ENCODE results near the gene PXT1.

Gene PXT1

GRCh38 chr6:36352477-36353157 is 90.0 kb downstream of the PXT1 start:
- no peak overlapping the region for H3K27ac ChIP-seq
- no peak overlapping the region for H3K4me3 ChIP-seq

DNA sequence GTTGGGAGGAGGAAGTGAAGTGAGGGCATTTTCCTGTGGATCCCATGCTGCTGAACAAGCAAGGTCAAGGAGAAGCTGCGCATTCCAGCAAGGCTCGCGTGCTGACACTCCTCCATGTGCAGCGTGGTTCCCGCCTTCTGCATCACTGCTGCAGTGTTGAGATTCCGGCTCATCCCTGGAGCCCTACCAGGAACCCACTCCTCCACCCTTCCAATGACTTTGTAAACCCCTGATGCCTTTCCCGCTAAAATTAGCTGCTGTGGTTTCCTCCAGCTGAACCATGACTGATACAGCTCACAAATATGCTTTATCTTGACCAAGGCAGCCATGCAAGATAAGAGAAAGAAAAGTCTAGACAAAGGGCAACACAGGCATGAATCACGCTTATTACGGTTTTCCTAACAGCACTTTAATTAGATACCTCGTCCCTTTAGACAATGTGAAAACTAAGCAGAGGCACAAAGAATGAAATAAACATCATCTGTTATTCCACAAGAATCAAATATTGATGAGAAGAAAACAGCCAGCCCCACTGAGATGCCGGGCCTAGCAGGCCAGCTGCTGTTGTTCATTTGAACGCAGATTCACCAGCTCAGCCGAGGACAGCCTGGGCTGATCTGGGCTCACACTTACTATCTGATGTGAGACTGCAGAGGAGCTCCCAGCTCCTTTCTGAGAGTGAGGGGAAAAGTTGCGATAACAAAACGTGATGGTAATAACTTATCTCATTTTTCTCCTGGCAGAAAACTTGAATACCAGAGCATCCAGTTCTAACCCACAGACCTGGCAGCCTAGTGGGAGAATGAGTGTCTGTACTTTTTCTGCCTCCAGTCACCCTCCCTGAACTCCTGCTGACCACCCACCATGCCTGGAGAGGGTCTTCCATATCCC is 91.7 kb downstream of the PXT1 start:
- peak overlapping the region in 6 of 21 experiments; percentile 22 to 70 (median 36) for H3K27ac ChIP-seq
- H3K4me3 ChIP-seq, result no peak overlapping the region

GRCh38 chr6:36350082-36350481 is 92.6 kb downstream of the PXT1 start:
- H3K4me3 ChIP-seq, result no peak overlapping the region
- H3K27ac ChIP-seq, result peak overlapping the region in 4 of 21 experiments; percentile 29 to 70 (median 41)

DNA sequence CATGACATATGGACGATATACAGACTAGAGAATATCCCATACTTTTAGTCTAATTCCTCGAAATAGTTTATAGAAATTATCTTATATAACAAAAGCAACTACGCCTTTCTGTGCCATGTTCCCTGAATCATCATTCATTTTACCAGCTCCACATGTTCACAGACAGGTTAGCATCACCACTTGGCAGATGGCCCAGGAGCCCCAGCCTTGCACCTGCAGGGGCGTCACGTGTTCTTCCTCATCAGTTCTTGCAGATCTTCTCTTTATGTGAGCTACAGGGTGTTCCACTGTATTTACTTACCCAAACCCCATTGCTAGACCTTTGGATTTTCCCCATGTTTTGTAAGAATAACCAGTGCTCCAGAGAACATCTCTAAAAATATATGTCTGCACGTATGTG is 93.4 kb downstream of the PXT1 start:
- H3K27ac ChIP-seq, result no peak overlapping the region
- no peak overlapping the region for H3K4me3 ChIP-seq

- Histone ChIP-seq H3K27ac (peak overlapping the region in 1 of 21 experiments; percentile 10), H3K4me3 (no peak overlapping the region)
Observed at GRCh38 chr6:36347621-36348020, 95.0 kb downstream of the PXT1 start.

DNA sequence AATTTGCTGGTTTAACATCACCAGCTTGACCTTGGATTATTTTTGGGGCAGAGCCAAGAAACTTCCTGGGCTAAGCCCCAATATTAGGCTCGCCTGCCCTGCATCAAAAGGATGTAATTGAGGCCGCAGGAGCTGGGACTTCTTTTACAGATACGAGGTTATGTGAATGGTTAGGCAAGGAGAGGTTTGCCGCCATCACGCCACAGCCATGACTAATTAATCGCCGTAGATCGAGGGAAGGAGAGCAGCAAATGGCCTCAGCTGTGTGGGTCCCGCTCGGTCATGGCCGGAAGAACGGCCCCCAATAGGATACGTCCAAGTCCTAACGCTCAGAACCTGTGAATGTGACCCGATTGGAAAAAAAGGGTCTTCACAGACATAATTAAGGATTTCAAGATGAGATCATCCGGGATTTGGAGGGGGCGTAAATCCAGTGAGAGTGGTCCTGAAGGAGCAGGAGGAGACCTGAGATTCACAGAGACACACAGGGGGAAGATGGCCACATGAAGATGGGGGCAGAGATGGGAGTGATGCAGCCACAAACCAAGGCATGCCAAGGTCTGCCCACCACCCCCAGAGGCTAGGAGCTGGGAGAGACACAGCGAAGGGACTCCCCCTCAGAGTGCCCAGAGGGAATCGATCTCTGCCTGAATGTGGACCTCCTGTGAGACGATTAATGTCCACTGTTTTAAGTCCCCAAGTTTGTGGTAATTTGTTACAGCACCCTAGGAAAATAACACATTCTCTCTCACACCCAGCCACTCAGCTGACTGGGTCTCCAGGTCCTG is 96.0 kb downstream of the PXT1 start:
- no peak overlapping the region for H3K27ac ChIP-seq
- no peak overlapping the region for H3K4me3 ChIP-seq

DNA sequence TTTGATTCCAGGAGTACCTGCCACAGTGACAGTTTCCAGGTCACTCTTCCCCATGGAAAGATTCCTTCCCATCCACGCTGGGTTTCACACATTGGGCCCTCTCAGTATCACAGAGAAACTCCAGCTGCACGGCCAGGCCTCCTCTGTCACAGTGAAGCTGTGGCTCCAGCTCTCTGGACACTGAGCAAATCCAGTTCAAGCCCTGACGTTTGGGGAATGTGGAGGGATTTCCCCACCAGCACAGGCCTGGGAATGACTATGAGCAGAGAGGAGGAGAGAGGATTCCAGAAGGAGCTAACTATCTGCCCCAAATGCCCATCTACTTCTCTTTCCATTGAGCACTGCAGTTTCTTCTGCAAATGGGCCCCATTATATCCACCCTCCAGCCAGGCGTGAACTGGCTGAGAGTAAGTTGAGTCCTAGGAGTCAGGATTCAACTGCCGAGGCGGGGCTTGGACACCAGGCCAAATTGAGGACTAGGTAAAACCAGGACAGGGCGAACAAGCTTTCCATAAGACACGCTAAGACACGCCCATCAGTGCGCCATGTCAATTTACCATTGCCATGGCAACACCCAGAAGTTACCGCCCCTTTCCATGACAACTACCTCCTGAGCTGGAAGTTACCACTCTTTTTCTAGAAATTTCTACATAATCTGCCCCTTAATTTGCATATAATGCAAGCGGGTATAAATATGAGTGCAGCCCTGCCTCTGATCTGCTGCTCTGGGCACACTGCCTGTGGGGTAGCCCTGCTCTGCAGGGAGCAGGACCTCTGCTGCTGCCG is 96.8 kb downstream of the PXT1 start:
- H3K27ac ChIP-seq, result no peak overlapping the region
- H3K4me3 ChIP-seq, result no peak overlapping the region

DNA sequence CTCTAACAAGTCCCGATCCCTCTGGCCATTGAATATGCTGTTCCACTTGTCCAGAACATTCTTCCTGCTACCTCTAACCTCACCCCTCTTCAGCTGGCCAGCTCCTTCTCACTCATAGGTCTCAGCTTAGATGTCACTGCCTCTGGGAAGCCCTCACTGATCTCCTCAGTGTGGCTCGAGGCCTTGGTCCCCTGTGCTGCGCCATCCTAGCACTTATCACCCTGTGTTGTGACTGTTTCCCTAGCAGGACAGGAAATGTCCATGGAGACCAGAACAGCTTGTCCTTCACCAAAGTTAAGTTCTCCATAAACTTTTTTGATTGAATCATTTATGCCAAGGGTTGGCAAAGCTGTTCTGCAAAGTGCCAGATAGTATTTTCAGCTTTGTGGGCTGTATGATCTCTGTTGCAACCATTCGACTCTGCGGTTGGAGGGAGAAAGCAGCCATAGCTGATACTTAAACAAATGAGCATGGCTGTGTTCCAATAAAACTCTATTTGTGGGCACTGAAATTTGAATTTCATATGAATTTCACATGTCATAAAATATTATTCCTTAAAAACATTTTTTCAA is 99.5 kb downstream of the PXT1 start:
- no peak overlapping the region for H3K27ac ChIP-seq
- H3K4me3 ChIP-seq, result no peak overlapping the region

GRCh38 chr6:36340618-36341454 is 101.8 kb downstream of the PXT1 start:
- H3K4me3 ChIP-seq, result peak overlapping the region in 2 of 7 experiments; percentile 17 to 18
- peak overlapping the region in 3 of 21 experiments; percentile 31 to 55 (median 37) for H3K27ac ChIP-seq

Measured in skin epidermis (tissue), 12 donors.